Liver (tissue), 9 donors: ENCODE measurements around the gene PRSS56. TPM values are rescaled to one million over a fixed set of nuclear protein-coding genes. Genes with fewer than 3 reads are reported as not detected.

Experiments used
- DNase-seq: peaks from one replicate; pipeline ENCODE4 v3.0.0-alpha.2; 2017; ENCODE audit warnings: low spot score
- H3K27ac ChIP-seq, 2 donors: one replicate each; pipeline ENCODE4 v1.7.0; 2013; ENCODE audit warnings: inconsistent platforms in 2 of 2, low read length in 2 of 2, control low read depth in 1 of 2, low read depth in 1 of 2, mild to moderate bottlenecking in 1 of 2
- H3K27me3 ChIP-seq, 4 donors: one replicate each; pipeline versions ENCODE4 v1.6.1 to v1.7.0; 2013; ENCODE audit warnings: low read length in 3 of 4, inconsistent platforms in 1 of 4, mild to moderate bottlenecking in 1 of 4, moderate library complexity in 1 of 4; ENCODE audit not compliant: control insufficient read depth in 4 of 4, insufficient read depth in 4 of 4
- H3K36me3 ChIP-seq, 4 donors: one replicate each; pipeline versions ENCODE4 v1.6.1 to v1.7.0; 2013; ENCODE audit warnings: low read length in 3 of 4, mild to moderate bottlenecking in 3 of 4, low read depth in 1 of 4, moderate library complexity in 1 of 4; ENCODE audit not compliant: control insufficient read depth in 4 of 4, insufficient read depth in 3 of 4
- H3K4me1 ChIP-seq, 4 donors: one replicate each; pipeline versions ENCODE4 v1.6.1 to v1.7.0; 2013; ENCODE audit warnings: low read length in 3 of 4, mild to moderate bottlenecking in 3 of 4, moderate library complexity in 1 of 4; ENCODE audit not compliant: control insufficient read depth in 4 of 4, insufficient read depth in 4 of 4
- H3K4me3 ChIP-seq, 3 donors: one replicate each; pipeline versions ENCODE4 v1.6.1 to v1.7.0; 2013; ENCODE audit warnings: low read length in 3 of 3, control low read depth in 1 of 3, low read depth in 1 of 3, mild to moderate bottlenecking in 1 of 3
- H3K9ac ChIP-seq, 2 donors: one replicate each; pipeline ENCODE4 v1.7.0; 2013; ENCODE audit warnings: low read length in 2 of 2, mild to moderate bottlenecking in 2 of 2, moderate library complexity in 2 of 2, control low read depth in 1 of 2, low read depth in 1 of 2
- H3K9me3 ChIP-seq, 4 donors: one replicate each; pipeline versions ENCODE4 v1.6.1 to v1.7.0; 2013; ENCODE audit warnings: low read length in 3 of 4; ENCODE audit not compliant: control insufficient read depth in 4 of 4
- EGR1 ChIP-seq, 2 donors: IDR thresholded peaks; 2 replicates each; pipeline ENCODE4 v1.6.1; 2016 to 2018; ENCODE audit warnings: antibody characterized with exemption in 2 of 2, low read depth in 2 of 2
- FOXA1 ChIP-seq: IDR thresholded peaks from 2 replicates; pipeline ENCODE4 v1.6.1; 2016; ENCODE audit warnings: antibody characterized with exemption
- FOXA2 ChIP-seq: IDR thresholded peaks from 2 replicates; pipeline ENCODE4 v1.6.1; 2016; ENCODE audit warnings: antibody characterized with exemption
- GABPA ChIP-seq, 2 donors: IDR thresholded peaks in 1 of 2; conservative IDR thresholded peaks in 1 of 2; 2 replicates each; pipeline ENCODE4 v1.6.1; 2016; ENCODE audit warnings: antibody characterized with exemption in 2 of 2, mild to moderate bottlenecking in 1 of 2, moderate library complexity in 1 of 2
- HNF4A ChIP-seq, 2 donors: conservative IDR thresholded peaks; 2 replicates each; pipeline ENCODE4 v1.6.1; 2016; ENCODE audit warnings: antibody characterized with exemption in 2 of 2, mild to moderate bottlenecking in 2 of 2
- HNF4G ChIP-seq: IDR thresholded peaks from 2 replicates; pipeline ENCODE4 v1.6.1; 2016; ENCODE audit warnings: antibody characterized with exemption
- JUND ChIP-seq, 2 donors: IDR thresholded peaks; 2 replicates each; pipeline ENCODE4 v1.6.1; 2016; ENCODE audit warnings: antibody characterized with exemption in 2 of 2
- NR2F2 ChIP-seq: IDR thresholded peaks from 2 replicates; pipeline ENCODE4 v1.6.1; 2016; ENCODE audit warnings: antibody characterized with exemption
- RAD21 ChIP-seq, 2 donors: IDR thresholded peaks; 2 replicates each; pipeline ENCODE4 v1.6.1; 2016; ENCODE audit warnings: antibody characterized with exemption in 2 of 2, mild to moderate bottlenecking in 2 of 2
- RXRA ChIP-seq, 2 donors: IDR thresholded peaks; 2 replicates each; pipeline ENCODE4 v1.6.1; 2017 to 2018; ENCODE audit warnings: antibody characterized with exemption in 2 of 2, mild to moderate bottlenecking in 1 of 2
- SP1 ChIP-seq: IDR thresholded peaks from 2 replicates; pipeline ENCODE4 v1.6.1; 2018; ENCODE audit warnings: antibody characterized with exemption, mild to moderate bottlenecking
- TAF1 ChIP-seq: conservative IDR thresholded peaks from 2 replicates; pipeline ENCODE4 v1.6.1; 2016; ENCODE audit warnings: antibody characterized with exemption, mild to moderate bottlenecking
- YY1 ChIP-seq: IDR thresholded peaks from 2 replicates; pipeline ENCODE4 v1.6.1; 2016; ENCODE audit warnings: antibody characterized with exemption, mild to moderate bottlenecking
- WGBS: extraction: QIAGEN DNeasy Blood & Tissue Kit; methylation state at CpG from one replicate; pipeline ENCODE4 v1.1.7; 2013; 5-methylcytosine and 5-hydroxymethylcytosine counted together
- polyA plus RNA-seq, 2 donors: library from polyadenylated mRNA; stranded (reverse) in 1 of 2; unstranded in 1 of 2; fragments of 200-250 nt in 1 of 2; fragments of >200 nt in 1 of 2; fragmentation: Nextera tagmentation in 1 of 2; extraction: Ambion mirVana in 1 of 2; gene quantifications; one replicate each; pipeline versions ENCODE4 v1.2.1 to v1.2.3, GENCODE V29; 2013 to 2015
- total RNA-seq, 2 donors: library from RNA; depleted of rRNA; stranded (reverse); fragments of >200 nt; gene quantifications; one replicate each; pipeline ENCODE4 v1.2.3, GENCODE V29; 2014
- TF ChIP-seq, protein P1 (sequence below): IDR thresholded peaks from 2 replicates; pipeline ENCODE4 v1.6.1; 2016; ENCODE audit warnings: antibody characterized with exemption
- TF ChIP-seq, protein P2 (sequence below): IDR thresholded peaks from 2 replicates; pipeline ENCODE4 v1.6.1; 2016; ENCODE audit warnings: antibody characterized with exemption
- TF ChIP-seq, protein P3 (sequence below): fragments of 150-350 bp; IDR thresholded peaks from 2 replicates; pipeline ENCODE4 v1.5.1; 2017; ENCODE audit warnings: improper control_type of control experiment, low read depth, low read length; ENCODE audit not compliant: missing input control
- TF ChIP-seq, protein P4 (sequence below): IDR thresholded peaks from 2 replicates; pipeline ENCODE4 v1.6.1; 2016; ENCODE audit warnings: antibody characterized with exemption
- donor health status: healthy.
- donor health status: healthy.
- donor health status: healthy.
- donor health status: healthy.
- donor health status: healthy.

Gene PRSS56
- total and polyA plus RNA-seq, 4 donors = 0.02 TPM; not detected in 3

DNA sequence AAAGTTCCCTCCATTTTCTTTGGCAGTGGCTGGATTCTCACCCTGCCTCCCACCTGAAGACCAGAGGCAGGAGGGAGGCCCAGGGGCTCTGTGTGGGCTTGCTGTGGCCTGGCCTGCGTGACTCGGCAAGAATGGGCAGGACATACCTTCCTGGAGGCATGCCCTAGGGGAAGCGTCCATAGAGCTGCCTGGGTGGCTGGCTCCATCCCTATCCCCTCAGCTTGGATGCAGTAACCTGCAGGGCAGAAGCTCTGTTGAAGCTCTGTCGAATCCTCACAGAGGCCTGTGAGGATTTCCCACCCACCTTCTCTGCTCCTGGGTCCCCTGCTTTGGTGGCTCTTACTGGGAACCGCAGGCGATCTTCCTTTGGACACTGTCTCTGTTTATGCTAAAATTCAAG is 1.3 kb upstream of the PRSS56 start:
- H3K27ac ChIP-seq = no peak overlapping the region
- peaks cover 6 to 16% (median 8%) of the 10 kb centered on the region in 4 donors for H3K4me1 ChIP-seq
- WGBS = 74% methylated on average over 6 of the region's 6 CpGs
- H3K9me3 ChIP-seq = no peaks in the 10 kb centered on the region
- H3K9ac ChIP-seq = no peak overlapping the region
- H3K27me3 ChIP-seq = peaks cover 0 to 3% (median 2%) of the 10 kb centered on the region in 4 donors
- no peak overlapping the region for H3K4me3 ChIP-seq
- H3K36me3 ChIP-seq = no peaks in the 10 kb centered on the region
- TF ChIP-seq GABPA (IDR thresholded peaks at IDR 0.05 in 1 of 2, conservative IDR thresholded peaks at IDR 0.05 in 1 of 2) (no peak), HNF4A (conservative IDR thresholded peaks at IDR 0.05) (no peak), FOXA2 (no peak), RAD21 (IDR thresholded peaks at IDR 0.05) (no peak), RXRA (IDR thresholded peaks at IDR 0.05) (no peak), EGR1 (IDR thresholded peaks at IDR 0.05; ENCODE audit: low read depth in 2 of 2) (no peak), TAF1 (no peak), FOXA1 (no peak), YY1 (no peak), HNF4G (no peak), JUND (IDR thresholded peaks at IDR 0.05) (no peak)
- TF ChIP-seq, protein P1, sequence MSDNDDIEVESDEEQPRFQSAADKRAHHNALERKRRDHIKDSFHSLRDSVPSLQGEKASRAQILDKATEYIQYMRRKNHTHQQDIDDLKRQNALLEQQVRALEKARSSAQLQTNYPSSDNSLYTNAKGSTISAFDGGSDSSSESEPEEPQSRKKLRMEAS = no peak
- TF ChIP-seq, protein P2, sequence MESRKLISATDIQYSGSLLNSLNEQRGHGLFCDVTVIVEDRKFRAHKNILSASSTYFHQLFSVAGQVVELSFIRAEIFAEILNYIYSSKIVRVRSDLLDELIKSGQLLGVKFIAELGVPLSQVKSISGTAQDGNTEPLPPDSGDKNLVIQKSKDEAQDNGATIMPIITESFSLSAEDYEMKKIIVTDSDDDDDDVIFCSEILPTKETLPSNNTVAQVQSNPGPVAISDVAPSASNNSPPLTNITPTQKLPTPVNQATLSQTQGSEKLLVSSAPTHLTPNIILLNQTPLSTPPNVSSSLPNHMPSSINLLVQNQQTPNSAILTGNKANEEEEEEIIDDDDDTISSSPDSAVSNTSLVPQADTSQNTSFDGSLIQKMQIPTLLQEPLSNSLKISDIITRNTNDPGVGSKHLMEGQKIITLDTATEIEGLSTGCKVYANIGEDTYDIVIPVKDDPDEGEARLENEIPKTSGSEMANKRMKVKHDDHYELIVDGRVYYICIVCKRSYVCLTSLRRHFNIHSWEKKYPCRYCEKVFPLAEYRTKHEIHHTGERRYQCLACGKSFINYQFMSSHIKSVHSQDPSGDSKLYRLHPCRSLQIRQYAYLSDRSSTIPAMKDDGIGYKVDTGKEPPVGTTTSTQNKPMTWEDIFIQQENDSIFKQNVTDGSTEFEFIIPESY = no peak
- TF ChIP-seq, protein P3, sequence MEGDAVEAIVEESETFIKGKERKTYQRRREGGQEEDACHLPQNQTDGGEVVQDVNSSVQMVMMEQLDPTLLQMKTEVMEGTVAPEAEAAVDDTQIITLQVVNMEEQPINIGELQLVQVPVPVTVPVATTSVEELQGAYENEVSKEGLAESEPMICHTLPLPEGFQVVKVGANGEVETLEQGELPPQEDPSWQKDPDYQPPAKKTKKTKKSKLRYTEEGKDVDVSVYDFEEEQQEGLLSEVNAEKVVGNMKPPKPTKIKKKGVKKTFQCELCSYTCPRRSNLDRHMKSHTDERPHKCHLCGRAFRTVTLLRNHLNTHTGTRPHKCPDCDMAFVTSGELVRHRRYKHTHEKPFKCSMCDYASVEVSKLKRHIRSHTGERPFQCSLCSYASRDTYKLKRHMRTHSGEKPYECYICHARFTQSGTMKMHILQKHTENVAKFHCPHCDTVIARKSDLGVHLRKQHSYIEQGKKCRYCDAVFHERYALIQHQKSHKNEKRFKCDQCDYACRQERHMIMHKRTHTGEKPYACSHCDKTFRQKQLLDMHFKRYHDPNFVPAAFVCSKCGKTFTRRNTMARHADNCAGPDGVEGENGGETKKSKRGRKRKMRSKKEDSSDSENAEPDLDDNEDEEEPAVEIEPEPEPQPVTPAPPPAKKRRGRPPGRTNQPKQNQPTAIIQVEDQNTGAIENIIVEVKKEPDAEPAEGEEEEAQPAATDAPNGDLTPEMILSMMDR = no peak
- no peak for DNase-seq

DNA sequence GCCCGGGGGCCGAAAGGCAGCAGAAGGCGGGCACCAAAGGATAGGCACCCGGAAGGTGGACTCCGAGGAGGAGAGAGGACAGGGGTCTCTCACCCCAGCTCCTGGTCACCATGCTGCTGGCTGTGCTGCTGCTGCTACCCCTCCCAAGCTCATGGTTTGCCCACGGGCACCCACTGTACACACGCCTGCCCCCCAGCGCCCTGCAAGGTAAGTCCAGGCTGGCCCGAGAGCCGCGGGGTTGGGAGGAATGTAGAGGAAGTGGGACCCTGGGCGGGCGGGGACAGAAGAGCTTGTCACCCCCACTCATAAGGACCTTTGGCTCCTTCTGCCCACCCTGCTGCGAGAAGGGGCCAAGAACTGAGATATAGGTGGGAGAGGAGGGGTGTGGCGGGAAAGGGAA is 301 bp downstream of the PRSS56 start:
- WGBS = 79% methylated on average over 15 of the region's 15 CpGs
- Histone ChIP-seq H3K36me3 (no peaks in the 10 kb centered on the region), H3K9me3 (no peaks in the 10 kb centered on the region), H3K9ac (no peak overlapping the region), H3K4me3 (no peak overlapping the region), H3K4me1 (peaks cover 7 to 22% (median 13%) of the 10 kb centered on the region in 4 donors), H3K27me3 (peaks cover 0 to 8% (median 5%) of the 10 kb centered on the region in 4 donors), H3K27ac (no peak overlapping the region)
- DNase-seq = no peak
- no peak for TF ChIP-seq EGR1 (IDR thresholded peaks at IDR 0.05; ENCODE audit: low read depth in 2 of 2)
- TF ChIP-seq RAD21 (IDR thresholded peaks at IDR 0.05) = no peak
- no peak for TF ChIP-seq FOXA1
- TF ChIP-seq SP1 = no peak
- TF ChIP-seq GABPA (IDR thresholded peaks at IDR 0.05 in 1 of 2, conservative IDR thresholded peaks at IDR 0.05 in 1 of 2) = no peak
- no peak for TF ChIP-seq HNF4A (conservative IDR thresholded peaks at IDR 0.05)
- TF ChIP-seq NR2F2 = no peak
- TF ChIP-seq, protein P4, sequence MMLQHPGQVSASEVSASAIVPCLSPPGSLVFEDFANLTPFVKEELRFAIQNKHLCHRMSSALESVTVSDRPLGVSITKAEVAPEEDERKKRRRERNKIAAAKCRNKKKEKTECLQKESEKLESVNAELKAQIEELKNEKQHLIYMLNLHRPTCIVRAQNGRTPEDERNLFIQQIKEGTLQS = no peak
